Measurements from ENCODE around the gene CEP20.

- no peak for TF ChIP-seq POLR2A (IDR thresholded peaks at IDR 0.05)
- TF ChIP-seq, protein P1, sequence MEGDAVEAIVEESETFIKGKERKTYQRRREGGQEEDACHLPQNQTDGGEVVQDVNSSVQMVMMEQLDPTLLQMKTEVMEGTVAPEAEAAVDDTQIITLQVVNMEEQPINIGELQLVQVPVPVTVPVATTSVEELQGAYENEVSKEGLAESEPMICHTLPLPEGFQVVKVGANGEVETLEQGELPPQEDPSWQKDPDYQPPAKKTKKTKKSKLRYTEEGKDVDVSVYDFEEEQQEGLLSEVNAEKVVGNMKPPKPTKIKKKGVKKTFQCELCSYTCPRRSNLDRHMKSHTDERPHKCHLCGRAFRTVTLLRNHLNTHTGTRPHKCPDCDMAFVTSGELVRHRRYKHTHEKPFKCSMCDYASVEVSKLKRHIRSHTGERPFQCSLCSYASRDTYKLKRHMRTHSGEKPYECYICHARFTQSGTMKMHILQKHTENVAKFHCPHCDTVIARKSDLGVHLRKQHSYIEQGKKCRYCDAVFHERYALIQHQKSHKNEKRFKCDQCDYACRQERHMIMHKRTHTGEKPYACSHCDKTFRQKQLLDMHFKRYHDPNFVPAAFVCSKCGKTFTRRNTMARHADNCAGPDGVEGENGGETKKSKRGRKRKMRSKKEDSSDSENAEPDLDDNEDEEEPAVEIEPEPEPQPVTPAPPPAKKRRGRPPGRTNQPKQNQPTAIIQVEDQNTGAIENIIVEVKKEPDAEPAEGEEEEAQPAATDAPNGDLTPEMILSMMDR (IDR thresholded peaks at IDR 0.05) = no peak
These were observed 11.2 kb upstream of the CEP20 start for GRCh38 chr16:15899538-15900100.

Measured in lower leg skin (tissue), 3 donors.